ENCODE measurements around the gene DOK3.
"Not testable (repeated sequence)": the region's sequence is repeated elsewhere in the genome, so short reads cannot be mapped to it uniquely, and the experiment has no call there.

DOK3 gene

GRCh38 chr5:177545487-177546257 is 36.0 kb upstream of the DOK3 start:
- H3K4me3 Mint-ChIP-seq: no peak overlapping the region
- intact Hi-C loops (cut with micrococcal nuclease): no loop called here
- no peak overlapping the region for H3K27ac Mint-ChIP-seq
- no peaks in the 10 kb centered on the region for H3K9me3 Mint-ChIP-seq
- peaks cover 37% of the 10 kb centered on the region for H3K4me1 Mint-ChIP-seq (ENCODE audit: low read depth)
- H3K36me3 Mint-ChIP-seq (ENCODE audit: low read depth): peaks cover 25% of the 10 kb centered on the region
- H3K27me3 Mint-ChIP-seq: no peaks in the 10 kb centered on the region

- peaks cover 41% of the 10 kb centered on the region for H3K36me3 Mint-ChIP-seq (ENCODE audit: low read depth)
- H3K27ac Mint-ChIP-seq: no peak overlapping the region
- intact Hi-C loops (cut with micrococcal nuclease): no loop called here
These were observed 33.3 kb upstream of the DOK3 start for GRCh38 chr5:177542816-177543465.

GRCh38 chr5:177540438-177540837 is 30.8 kb upstream of the DOK3 start:
- Mint-ChIP-seq H3K9me3 (no peaks in the 10 kb centered on the region), H3K27me3 (no peaks in the 10 kb centered on the region), H3K27ac (no peak overlapping the region), H3K4me1 (ENCODE audit: low read depth) (no peaks in the 10 kb centered on the region), H3K4me3 (no peak overlapping the region), H3K36me3 (ENCODE audit: low read depth) (peaks cover 60% of the 10 kb centered on the region)
- intact Hi-C loops (cut with micrococcal nuclease): no loop called here

More at GRCh38 chr5:177542816-177543465, 33.3 kb upstream of the DOK3 start:
- Mint-ChIP-seq H3K4me1 (ENCODE audit: low read depth) (peaks cover 21% of the 10 kb centered on the region), H3K27me3 (no peaks in the 10 kb centered on the region), H3K4me3 (no peak overlapping the region), H3K9me3 (no peaks in the 10 kb centered on the region)

GRCh38 chr5:177539411-177539810 is 29.8 kb upstream of the DOK3 start:
- intact Hi-C loops (cut with micrococcal nuclease): no loop called here
- no peak overlapping the region for H3K27ac Mint-ChIP-seq

GRCh38 chr5:177538876-177539275 is 29.2 kb upstream of the DOK3 start:
- no peaks in the 10 kb centered on the region for H3K4me1 Mint-ChIP-seq (ENCODE audit: low read depth)
- no peaks in the 10 kb centered on the region for H3K9me3 Mint-ChIP-seq
- no peak overlapping the region for H3K27ac Mint-ChIP-seq
- H3K27me3 Mint-ChIP-seq: no peaks in the 10 kb centered on the region
- intact Hi-C loops (cut with micrococcal nuclease): no loop called here
- H3K36me3 Mint-ChIP-seq (ENCODE audit: low read depth): peaks cover 64% of the 10 kb centered on the region
- no peak overlapping the region for H3K4me3 Mint-ChIP-seq

More at GRCh38 chr5:177539411-177539810, 29.8 kb upstream of the DOK3 start:
- no peaks in the 10 kb centered on the region for H3K9me3 Mint-ChIP-seq
- H3K4me1 Mint-ChIP-seq (ENCODE audit: low read depth): no peaks in the 10 kb centered on the region
- H3K36me3 Mint-ChIP-seq (ENCODE audit: low read depth): peaks cover 66% of the 10 kb centered on the region
- no peak overlapping the region for H3K4me3 Mint-ChIP-seq
- no peaks in the 10 kb centered on the region for H3K27me3 Mint-ChIP-seq

- H3K9me3 Mint-ChIP-seq: no peaks in the 10 kb centered on the region
- intact Hi-C loops (cut with micrococcal nuclease): no loop called here
- no peaks in the 10 kb centered on the region for H3K4me1 Mint-ChIP-seq (ENCODE audit: low read depth)
- no peak overlapping the region for H3K27ac Mint-ChIP-seq
- no peak overlapping the region for H3K4me3 Mint-ChIP-seq
- no peaks in the 10 kb centered on the region for H3K27me3 Mint-ChIP-seq
- peaks cover 65% of the 10 kb centered on the region for H3K36me3 Mint-ChIP-seq (ENCODE audit: low read depth)
These were observed 28.0 kb upstream of the DOK3 start for GRCh38 chr5:177537389-177538361.

GRCh38 chr5:177536386-177536785 is 26.8 kb upstream of the DOK3 start:
- Mint-ChIP-seq H3K9me3 (no peaks in the 10 kb centered on the region), H3K4me1 (ENCODE audit: low read depth) (no peaks in the 10 kb centered on the region), H3K4me3 (no peak overlapping the region), H3K27me3 (no peaks in the 10 kb centered on the region), H3K36me3 (ENCODE audit: low read depth) (peaks cover 72% of the 10 kb centered on the region), H3K27ac (no peak overlapping the region)
- intact Hi-C loops (cut with micrococcal nuclease): no loop called here

- Mint-ChIP-seq H3K27me3 (no peaks in the 10 kb centered on the region), H3K9me3 (no peaks in the 10 kb centered on the region), H3K27ac (no peak overlapping the region), H3K4me3 (no peak overlapping the region), H3K36me3 (ENCODE audit: low read depth) (peaks cover 84% of the 10 kb centered on the region), H3K4me1 (ENCODE audit: low read depth) (peaks cover 5% of the 10 kb centered on the region)
- intact Hi-C loops (cut with micrococcal nuclease): no loop called here
These were observed 25.5 kb upstream of the DOK3 start for GRCh38 chr5:177535125-177535524.

GRCh38 chr5:177534433-177534832 is 24.8 kb upstream of the DOK3 start:
- H3K27me3 Mint-ChIP-seq; H3K4me1 Mint-ChIP-seq (ENCODE audit: low read depth); H3K9me3 Mint-ChIP-seq; intact Hi-C loops (cut with micrococcal nuclease); H3K4me3 Mint-ChIP-seq; H3K27ac Mint-ChIP-seq: not testable (repeated sequence)
- peaks cover 84% of the 10 kb centered on the region for H3K36me3 Mint-ChIP-seq (ENCODE audit: low read depth)

- Mint-ChIP-seq H3K4me3 (no peak overlapping the region), H3K4me1 (ENCODE audit: low read depth) (peaks cover 7% of the 10 kb centered on the region), H3K27me3 (no peaks in the 10 kb centered on the region), H3K27ac (no peak overlapping the region), H3K9me3 (no peaks in the 10 kb centered on the region), H3K36me3 (ENCODE audit: low read depth) (peaks cover 54% of the 10 kb centered on the region)
- intact Hi-C loops (cut with micrococcal nuclease): no loop called here
These were observed 21.7 kb upstream of the DOK3 start for GRCh38 chr5:177531209-177531940.

- Mint-ChIP-seq H3K27me3 (no peaks in the 10 kb centered on the region), H3K4me3 (no peak overlapping the region), H3K9me3 (no peaks in the 10 kb centered on the region), H3K27ac (no peak overlapping the region), H3K36me3 (ENCODE audit: low read depth) (peaks cover 49% of the 10 kb centered on the region), H3K4me1 (ENCODE audit: low read depth) (peaks cover 7% of the 10 kb centered on the region)
- intact Hi-C loops (cut with micrococcal nuclease): no loop called here
These were observed 21.0 kb upstream of the DOK3 start for GRCh38 chr5:177530638-177531037.

GRCh38 chr5:177529247-177530203 is 19.9 kb upstream of the DOK3 start:
- Mint-ChIP-seq H3K27me3 (no peaks in the 10 kb centered on the region), H3K9me3 (no peaks in the 10 kb centered on the region), H3K27ac (no peak overlapping the region), H3K36me3 (ENCODE audit: low read depth) (peaks cover 54% of the 10 kb centered on the region), H3K4me3 (no peak overlapping the region), H3K4me1 (ENCODE audit: low read depth) (peaks cover 7% of the 10 kb centered on the region)
- intact Hi-C loops (cut with micrococcal nuclease): no loop called here
